Kidney capillary endothelial cell (primary cell): ENCODE results near the gene ATCAY.

Source experiments
- DNase-seq: peaks from one replicate; pipeline ENCODE4 v3.0.0-alpha.2; 2018; ENCODE audit warnings: low spot score

Gene ATCAY

GRCh38 chr19:3970313-3970807, 89.9 kb downstream of the ATCAY start:
- no peak for DNase-seq

- peak; percentile 96 for DNase-seq
Measured at GRCh38 chr19:3970808-3971598, 90.5 kb downstream of the ATCAY start, which contains the start of gene DAPK3. DAPK3 (minus strand) TSS chr19:3971099; CDS start chr19:3969735, 1,364 bp downstream.

- no peak for DNase-seq
Measured at GRCh38 chr19:3975144-3975543, 94.7 kb downstream of the ATCAY start.

- DNase-seq, result no peak
Measured at GRCh38 chr19:3975637-3976087, 95.2 kb downstream of the ATCAY start.

- no peak for DNase-seq
Measured at GRCh38 chr19:3976495-3977241, 96.2 kb downstream of the ATCAY start.
